Measurements from ENCODE around the gene MLLT6. TPM values are rescaled to one million over a fixed set of nuclear protein-coding genes. Genes with fewer than 3 reads are reported as not detected.

The MLLT6 gene
- total and polyA plus RNA-seq, 2 of the 13 experiments (the other 11 are each of a cell fraction or from before 2014, with no cell fraction given) = 50.7 to 69.5 TPM

GRCh38 chr17:38752308-38753070, 47.4 kb downstream of the MLLT6 start, which contains the start of gene PSMB3 (continued):
- TF ChIP-seq CBFB (CRISPR knock-in tag; IDR thresholded peaks at IDR 0.05) = no peak
- no peak for TF ChIP-seq MYNN (CRISPR knock-in tag; IDR thresholded peaks at IDR 0.05; ENCODE audit: low read depth)
- TF ChIP-seq SMAD3 (CRISPR knock-in tag; IDR thresholded peaks at IDR 0.05) = peak; percentile 57; the same call in 1 of the 2 replicates
- TF ChIP-seq ZBTB46 (CRISPR knock-in tag; IDR thresholded peaks at IDR 0.05; ENCODE audit: borderline replicate concordance) = 0 out of 2 replicates have a peak, but pooled peaks have one; percentile 88
- TF ChIP-seq ZNF850 (CRISPR knock-in tag; conservative IDR thresholded peaks at IDR 0.05) = no peak
- peak; percentile 94 for TF ChIP-seq ELF3 (CRISPR knock-in tag; IDR thresholded peaks at IDR 0.05)
- TF ChIP-seq KAT7 (CRISPR knock-in tag; IDR thresholded peaks at IDR 0.05; ENCODE audit: borderline replicate concordance) = peak; percentile 56
- TF ChIP-seq ZHX2 (IDR thresholded peaks at IDR 0.05; ENCODE audit: low read depth) = peak; percentile 81
- TF ChIP-seq ZHX2 (CRISPR knock-in tag; IDR thresholded peaks at IDR 0.05; ENCODE audit: borderline replicate concordance) = no peak; the same call in 1 of the 2 replicates
- no peak for TF ChIP-seq FOXA1 (IDR thresholded peaks at IDR 0.05)
- peak; percentile 34; the same call in 1 of the 2 replicates for TF ChIP-seq FOXA1 (CRISPR knock-in tag; IDR thresholded peaks at IDR 0.05)
- TF ChIP-seq ZKSCAN1 (IDR thresholded peaks at IDR 0.05; ENCODE audit: low read length) = peak; percentile 71
- TF ChIP-seq GATA4 (IDR thresholded peaks at IDR 0.05; ENCODE audit: borderline replicate concordance, low read depth) = peak; percentile 19; the same call in 1 of the 2 replicates
- TF ChIP-seq KLF16 (CRISPR knock-in tag; IDR thresholded peaks at IDR 0.05) = peak in 1 of 2 experiments; percentile 96; a peak in 2 of 4 replicates
- peak; percentile 89 for TF ChIP-seq TBX2 (CRISPR knock-in tag; IDR thresholded peaks at IDR 0.05; ENCODE audit: borderline replicate concordance)
- peak; percentile 86; the same call in 1 of the 2 replicates for TF ChIP-seq ZNF414 (CRISPR knock-in tag; IDR thresholded peaks at IDR 0.05)
- no peak for TF ChIP-seq ZNF207 (IDR thresholded peaks at IDR 0.05; ENCODE audit: borderline replicate concordance)
- TF ChIP-seq ZNF350 (CRISPR knock-in tag; IDR thresholded peaks at IDR 0.05; ENCODE audit: borderline replicate concordance, low read depth) = peak; percentile 90; the same call in 1 of the 2 replicates
- TF ChIP-seq ZBTB2 (CRISPR knock-in tag; IDR thresholded peaks at IDR 0.05; ENCODE audit: low read depth) = peak; percentile 84
- TF ChIP-seq ZNF766 (CRISPR knock-in tag; IDR thresholded peaks at IDR 0.05; ENCODE audit: borderline replicate concordance) = peak; percentile 54; the same call in 1 of the 2 replicates

Measured in HepG2 (cell line).